OCI-LY7 (cell line): ENCODE data around the gene HOXC9. TPM values are rescaled to one million over a fixed set of nuclear protein-coding genes. Genes with fewer than 3 reads are reported as not detected.
A peak's percentile ranks its signal among the peaks of the same experiment; 100 is the strongest.

Source experiments
- BruUV-seq: library from RNA; stranded (reverse); fragments of 400-500 nt; replicated peaks from 2 replicates; lab custom pipeline; 2021; lab: Mats Ljungman, UMichigan
- CTCF ChIA-PET: fragments of 300-600 bp; sonication (Branson Sonifier 250); formaldehyde crosslinking; loops from one replicate; lab custom pipeline; 2022; ENCODE audit warnings: antibody characterized with exemption; ENCODE audit not compliant: unreplicated experiment; lab: Charles Lee
- POLR2A ChIA-PET: fragments of 300-600 bp; sonication (Branson Sonifier 250); formaldehyde crosslinking; loops from one replicate; lab custom pipeline; 2022; ENCODE audit warnings: antibody characterized with exemption; lab: Charles Lee
- DNase-seq: peaks from one replicate; pipeline ENCODE4 v3.0.0-alpha.2; 2015; ENCODE audit warnings: low spot score
- H2AFZ ChIP-seq: fragments of 200-600 bp; sonication (generic), shearing (Covaris generic); 2 replicates; pipeline ENCODE4 v1.6.1; 2014; ENCODE audit warnings: mild to moderate bottlenecking, antibody characterized with exemption, low read length, moderate library complexity
- H3K27ac ChIP-seq: fragments of 200-600 bp; sonication (generic); 2 replicates; pipeline ENCODE4 v1.5.1; 2014; ENCODE audit warnings: mixed run types, low read depth, mild to moderate bottlenecking, moderate library complexity, low read length, inconsistent platforms; ENCODE audit not compliant: poor library complexity, severe bottlenecking
- H3K36me3 ChIP-seq: fragments of 200-600 bp; sonication (generic); 2 replicates; pipeline ENCODE4 v1.6.1; 2014; ENCODE audit warnings: mild to moderate bottlenecking, antibody characterized with exemption, low read length, moderate library complexity, mixed read lengths; ENCODE audit not compliant: insufficient read depth
- H3K4me1 ChIP-seq: fragments of 200-600 bp; sonication (generic); 2 replicates; pipeline ENCODE4 v1.5.1; 2014; ENCODE audit warnings: mild to moderate bottlenecking, low read length; ENCODE audit not compliant: insufficient read depth, poor library complexity, severe bottlenecking
- H3K4me2 ChIP-seq: fragments of 200-600 bp; sonication (generic); 2 replicates; pipeline ENCODE4 v1.6.1; 2014; ENCODE audit warnings: mild to moderate bottlenecking, low read length
- H3K4me3 ChIP-seq: fragments of 200-600 bp; sonication (generic); 2 replicates; pipeline ENCODE4 v1.5.1; 2014; ENCODE audit warnings: mild to moderate bottlenecking, low read depth, low read length; ENCODE audit not compliant: poor library complexity, severe bottlenecking
- H3K79me2 ChIP-seq: fragments of 200-600 bp; sonication (generic); 2 replicates; pipeline ENCODE4 v1.6.1; 2016; ENCODE audit warnings: low read depth, mild to moderate bottlenecking, low read length, moderate library complexity, mixed read lengths; ENCODE audit not compliant: insufficient read depth
- H3K9me2 ChIP-seq: fragments of 200-600 bp; sonication (generic); 2 replicates; pipeline ENCODE4 v1.6.1; 2016; ENCODE audit warnings: mild to moderate bottlenecking, low read length, mixed read lengths; ENCODE audit not compliant: insufficient read depth
- H3K9me3 ChIP-seq: fragments of 200-600 bp; sonication (generic); 2 replicates; pipeline ENCODE4 v1.6.1; 2014; ENCODE audit warnings: mild to moderate bottlenecking, mixed run types, low read length, mixed read lengths
- H4K20me1 ChIP-seq: fragments of 200-600 bp; sonication (generic); 2 replicates; pipeline ENCODE4 v1.6.1; 2014; ENCODE audit warnings: mild to moderate bottlenecking, antibody characterized with exemption, low read length, moderate library complexity, mixed read lengths; ENCODE audit not compliant: insufficient read depth
- CTCF ChIP-seq: fragments of 200-600 bp; sonication (generic); conservative IDR thresholded peaks from 2 replicates; pipeline ENCODE4 v1.5.1; 2014; ENCODE audit warnings: mild to moderate bottlenecking, antibody characterized with exemption, low read length, moderate library complexity, mixed read lengths
- EZH2phosphoT487 ChIP-seq: fragments of 200-600 bp; sonication (generic); IDR thresholded peaks from 2 replicates; pipeline ENCODE4 v1.6.1; 2018; ENCODE audit warnings: low read depth, borderline replicate concordance, mild to moderate bottlenecking, mixed run types, antibody characterized with exemption, low read length, moderate library complexity, mixed read lengths
- intact Hi-C: fragments of 100-400 bp; cut with micrococcal nuclease; formaldehyde crosslinking; loops from one replicate; pipeline ENCODE4 v1.10.0; 2022; ENCODE audit not compliant: unreplicated experiment
- total RNA-seq, 2 experiments: library from RNA; depleted of rRNA in 1 of 2; stranded (reverse); fragments of >200 nt in 1 of 2; shearing (Covaris generic) in 1 of 2; gene quantifications; 2 replicates each; pipeline ENCODE4 v1.2.3, GENCODE V29; 2014 to 2022

Gene HOXC9
- total RNA-seq, 2 experiments from 2014 or later: 0.42 TPM; not detected in 1

GRCh38 chr12:54034785-54035310, 34.9 kb downstream of the HOXC9 start:
- Histone ChIP-seq H3K27ac (no peak overlapping the region), H3K9me3 (no peaks in the 10 kb centered on the region), H3K4me3 (no peak overlapping the region), H3K4me1 (peaks cover 39% of the 10 kb centered on the region), H3K9me2 (no peaks in the 10 kb centered on the region), H3K36me3 (no peaks in the 10 kb centered on the region), H2AFZ (no peak overlapping the region), H4K20me1 (no peaks in the 10 kb centered on the region), H3K4me2 (no peak overlapping the region), H3K79me2 (no peaks in the 10 kb centered on the region)
- ChIA-PET CTCF (no interaction called here), POLR2A (interaction anchor here (0.6 to 1.0 kb wide), 2 partner anchors 16 to 154 kb away, joined by 3 read pairs; partner anchors contain the start of gene SMUG1)
- DNase-seq: no peak
- intact Hi-C loops: no loop called here
- TF ChIP-seq CTCF (no peak), EZH2phosphoT487 (no peak)
- BruUV-seq: no TSS peak

- Histone ChIP-seq H2AFZ (peak overlapping the region; percentile 26; the same call in 1 of the 2 replicates), H3K4me1 (peaks cover 44% of the 10 kb centered on the region), H3K9me3 (no peaks in the 10 kb centered on the region), H3K36me3 (no peaks in the 10 kb centered on the region), H3K4me3 (no peak overlapping the region), H3K79me2 (no peaks in the 10 kb centered on the region), H4K20me1 (no peaks in the 10 kb centered on the region), H3K27ac (no peak overlapping the region), H3K9me2 (no peaks in the 10 kb centered on the region), H3K4me2 (0 out of 2 replicates have a peak overlapping the region, but pooled peaks have one; percentile 45)
- no peak for DNase-seq
- ChIA-PET CTCF (interaction anchor here (0.5 kb wide), 1 partner anchor 18 kb away, joined by 14 read pairs; no protein-coding TSS in a partner anchor), POLR2A (interaction anchor here (0.5 to 1.3 kb wide), 5 partner anchors 15 to 157 kb away, joined by 3 to 9 read pairs (median 4); partner anchors contain the start of genes HOXC4 and SMUG1)
- intact Hi-C loops: no loop called here
- BruUV-seq: no TSS peak
- TF ChIP-seq EZH2phosphoT487 (no peak), CTCF (no peak)
These were observed 35.8 kb downstream of the HOXC9 start for GRCh38 chr12:54035568-54036264.
